Ishikawa (cell line): Measurements from ENCODE around the gene IBA57.

Experiments
- CEBPB ChIP-seq: IDR thresholded peaks from 2 replicates; pipeline ENCODE4 v1.6.1; 2012
- CREB1 ChIP-seq: IDR thresholded peaks from 2 replicates; pipeline ENCODE4 v1.6.1; 2012; ENCODE audit warnings: low read depth
- EGR1 ChIP-seq: IDR thresholded peaks from 2 replicates; pipeline ENCODE4 v1.6.1; 2012
- EP300 ChIP-seq: IDR thresholded peaks from 2 replicates; pipeline ENCODE4 v1.6.1; 2012; ENCODE audit warnings: borderline replicate concordance
- FOXM1 ChIP-seq: IDR thresholded peaks from 2 replicates; pipeline ENCODE4 v1.6.1; 2012; ENCODE audit warnings: low read depth, borderline replicate concordance
- RAD21 ChIP-seq: IDR thresholded peaks from 2 replicates; pipeline ENCODE4 v1.6.1; 2012; ENCODE audit warnings: low read depth
- TAF1 ChIP-seq: IDR thresholded peaks from 2 replicates; pipeline ENCODE4 v1.6.1; 2012; ENCODE audit warnings: low read depth, mild to moderate bottlenecking
- TCF12 ChIP-seq: IDR thresholded peaks from 2 replicates; pipeline ENCODE4 v1.6.1; 2012; ENCODE audit warnings: low read depth
- TF ChIP-seq, protein P1 (sequence below): IDR thresholded peaks from 2 replicates; pipeline ENCODE4 v1.6.1; 2012
- TF ChIP-seq, protein P2 (sequence below): IDR thresholded peaks from 2 replicates; pipeline ENCODE4 v1.6.1; 2012

DNA sequence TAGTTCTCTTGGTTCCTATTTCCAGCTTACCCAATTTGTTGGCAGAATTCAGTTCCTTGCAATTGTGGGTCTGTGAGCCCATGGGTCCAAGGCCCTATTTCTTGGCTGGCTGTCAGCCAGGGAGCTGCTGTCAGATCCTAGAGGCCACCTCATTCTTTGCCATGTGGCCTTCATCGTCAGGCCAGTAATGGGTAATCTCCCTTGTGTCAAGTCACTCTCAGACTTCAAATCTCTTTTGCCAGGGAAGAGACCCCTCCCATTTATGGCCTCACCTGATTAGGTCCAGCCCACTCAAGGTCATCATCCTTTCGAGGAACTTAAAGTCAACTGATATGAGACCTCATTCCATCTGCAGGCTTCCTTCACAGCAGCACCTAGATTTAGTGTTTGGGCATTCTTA lies 60.1 kb downstream of the IBA57 start:
- no peak for TF ChIP-seq CEBPB
- TF ChIP-seq, protein P1, sequence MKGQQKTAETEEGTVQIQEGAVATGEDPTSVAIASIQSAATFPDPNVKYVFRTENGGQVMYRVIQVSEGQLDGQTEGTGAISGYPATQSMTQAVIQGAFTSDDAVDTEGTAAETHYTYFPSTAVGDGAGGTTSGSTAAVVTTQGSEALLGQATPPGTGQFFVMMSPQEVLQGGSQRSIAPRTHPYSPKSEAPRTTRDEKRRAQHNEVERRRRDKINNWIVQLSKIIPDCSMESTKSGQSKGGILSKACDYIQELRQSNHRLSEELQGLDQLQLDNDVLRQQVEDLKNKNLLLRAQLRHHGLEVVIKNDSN = no peak
- TF ChIP-seq EP300 = no peak
- TF ChIP-seq, protein P2, sequence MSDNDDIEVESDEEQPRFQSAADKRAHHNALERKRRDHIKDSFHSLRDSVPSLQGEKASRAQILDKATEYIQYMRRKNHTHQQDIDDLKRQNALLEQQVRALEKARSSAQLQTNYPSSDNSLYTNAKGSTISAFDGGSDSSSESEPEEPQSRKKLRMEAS = no peak
- no peak for TF ChIP-seq RAD21
- TF ChIP-seq TCF12 = no peak
- TF ChIP-seq CREB1 = no peak
- TF ChIP-seq EGR1 = no peak
- no peak for TF ChIP-seq FOXM1
- TF ChIP-seq TAF1 = no peak
